HFF-Myc (cell line): Measurements from ENCODE around the gene CDC42SE2.

Source experiments
- DNase-seq: peaks from one replicate; pipeline ENCODE4 v3.0.0-alpha.2; 2011; ENCODE audit warnings: low read depth; ENCODE audit errors: extremely low read depth
- H3K4me3 ChIP-seq: replicated peaks from 2 replicates; pipeline ENCODE4 v1.5.1; 2011; ENCODE audit warnings: low read depth, mild to moderate bottlenecking, control low read depth, low read length
- CTCF ChIP-seq: IDR thresholded peaks from 2 replicates; pipeline ENCODE4 v1.5.1; 2012; ENCODE audit warnings: mild to moderate bottlenecking, low read depth, low read length, control low read depth; ENCODE audit errors: missing control alignments

Gene CDC42SE2

GRCh38 chr5:131316026-131316425 is 52.2 kb downstream of the CDC42SE2 start:
- no peak for DNase-seq
- no peak overlapping the region for H3K4me3 ChIP-seq
- no peak for TF ChIP-seq CTCF

GRCh38 chr5:131316822-131317221 is 53.0 kb downstream of the CDC42SE2 start:
- no peak for TF ChIP-seq CTCF
- no peak overlapping the region for H3K4me3 ChIP-seq
- DNase-seq, result no peak

GRCh38 chr5:131318455-131318854 is 54.6 kb downstream of the CDC42SE2 start:
- TF ChIP-seq CTCF, result no peak
- no peak overlapping the region for H3K4me3 ChIP-seq
- no peak for DNase-seq

- no peak for DNase-seq
- TF ChIP-seq CTCF, result no peak
- no peak overlapping the region for H3K4me3 ChIP-seq
Observed at GRCh38 chr5:131321066-131321465, 57.2 kb downstream of the CDC42SE2 start.

GRCh38 chr5:131322926-131323325 is 59.1 kb downstream of the CDC42SE2 start:
- no peak for DNase-seq
- H3K4me3 ChIP-seq, result no peak overlapping the region
- TF ChIP-seq CTCF, result no peak

GRCh38 chr5:131323378-131323777 is 59.5 kb downstream of the CDC42SE2 start:
- no peak for TF ChIP-seq CTCF
- DNase-seq, result no peak
- no peak overlapping the region for H3K4me3 ChIP-seq

GRCh38 chr5:131324303-131324702 is 60.5 kb downstream of the CDC42SE2 start:
- H3K4me3 ChIP-seq, result no peak overlapping the region
- no peak for DNase-seq
- TF ChIP-seq CTCF, result no peak
